HS-27A (cell line): Measurements from ENCODE around the gene PDE1A.
A peak's percentile ranks its signal among the peaks of the same experiment; 100 is the strongest.

Source experiments
- DNase-seq: peaks from one replicate; pipeline ENCODE4 v3.0.0-alpha.2; 2012; ENCODE audit warnings: low read depth, missing footprints

PDE1A gene

GRCh38 chr2:182267971-182268370, 158.9 kb downstream of the PDE1A start:
- no peak for DNase-seq

- DNase-seq, result no peak
These were observed 159.9 kb downstream of the PDE1A start for GRCh38 chr2:182266909-182267308.

- DNase-seq, result no peak
These were observed 161.1 kb downstream of the PDE1A start for GRCh38 chr2:182265718-182266117.

GRCh38 chr2:182261860-182262387, 164.9 kb downstream of the PDE1A start:
- no peak for DNase-seq

- peak; percentile 2 for DNase-seq
These were observed 167.1 kb downstream of the PDE1A start for GRCh38 chr2:182259629-182260150.

GRCh38 chr2:182252534-182252933, 174.3 kb downstream of the PDE1A start:
- DNase-seq, result no peak

GRCh38 chr2:182248898-182249297, 177.9 kb downstream of the PDE1A start:
- DNase-seq, result no peak

- no peak for DNase-seq
These were observed 178.5 kb downstream of the PDE1A start for GRCh38 chr2:182248362-182248761.

- no peak for DNase-seq
These were observed 179.0 kb downstream of the PDE1A start for GRCh38 chr2:182247831-182248230.

- no peak for DNase-seq
These were observed 180.9 kb downstream of the PDE1A start for GRCh38 chr2:182245963-182246362.

- DNase-seq, result no peak
These were observed 184.2 kb downstream of the PDE1A start for GRCh38 chr2:182242609-182243008.

GRCh38 chr2:182241936-182242335, 184.9 kb downstream of the PDE1A start:
- DNase-seq, result no peak

GRCh38 chr2:182240862-182241371, 185.9 kb downstream of the PDE1A start:
- no peak for DNase-seq

GRCh38 chr2:182230561-182230960, 196.3 kb downstream of the PDE1A start:
- no peak for DNase-seq

- no peak for DNase-seq
These were observed 197.5 kb downstream of the PDE1A start for GRCh38 chr2:182229297-182229696.

GRCh38 chr2:182228741-182229140, 198.1 kb downstream of the PDE1A start:
- no peak for DNase-seq

- no peak for DNase-seq
These were observed 198.8 kb downstream of the PDE1A start for GRCh38 chr2:182228073-182228473.

- no peak for DNase-seq
These were observed 200.0 kb downstream of the PDE1A start for GRCh38 chr2:182226807-182227206.

- DNase-seq, result no peak
These were observed 202.2 kb downstream of the PDE1A start for GRCh38 chr2:182224669-182225068.

- no peak for DNase-seq
These were observed 205.8 kb downstream of the PDE1A start for GRCh38 chr2:182220998-182221397.

- DNase-seq, result no peak
These were observed 206.5 kb downstream of the PDE1A start for GRCh38 chr2:182220335-182220734.

GRCh38 chr2:182210669-182211068, 216.2 kb downstream of the PDE1A start:
- DNase-seq, result no peak

GRCh38 chr2:182208421-182208820, 218.4 kb downstream of the PDE1A start:
- no peak for DNase-seq

GRCh38 chr2:182207049-182207746, 219.6 kb downstream of the PDE1A start:
- DNase-seq, result no peak
